CD4-positive, alpha-beta T cell treated with Interleukin-15 for 1 hour (primary cell): ENCODE data around the gene USP50.
"Not testable (repeated sequence)": the region's sequence is repeated elsewhere in the genome, so short reads cannot be mapped to it uniquely, and the experiment has no call there.

Experiments used
- DNase-seq: peaks from one replicate; pipeline ENCODE4 v3.0.0-alpha.2; 2020

The USP50 gene

DNA sequence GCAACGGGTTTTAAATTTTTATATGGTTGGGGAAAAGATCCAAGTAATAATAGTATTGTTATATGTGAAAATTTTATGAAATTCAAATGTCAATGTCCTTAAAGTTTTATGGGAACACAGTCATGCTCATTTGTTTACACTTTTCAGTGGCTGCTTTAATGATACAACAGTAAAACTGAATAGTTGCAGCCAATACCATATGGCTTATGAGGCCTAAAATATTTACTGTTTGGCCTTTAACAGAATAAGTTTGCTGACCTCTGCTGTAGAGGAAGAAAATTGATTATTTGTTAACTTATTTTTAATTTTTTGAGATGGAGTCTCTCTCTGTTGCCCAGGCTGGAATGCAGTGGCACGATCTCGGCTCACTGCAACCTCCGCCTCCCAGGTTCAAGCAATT lies 44.7 kb downstream of the USP50 start:
- no peak for DNase-seq

DNA sequence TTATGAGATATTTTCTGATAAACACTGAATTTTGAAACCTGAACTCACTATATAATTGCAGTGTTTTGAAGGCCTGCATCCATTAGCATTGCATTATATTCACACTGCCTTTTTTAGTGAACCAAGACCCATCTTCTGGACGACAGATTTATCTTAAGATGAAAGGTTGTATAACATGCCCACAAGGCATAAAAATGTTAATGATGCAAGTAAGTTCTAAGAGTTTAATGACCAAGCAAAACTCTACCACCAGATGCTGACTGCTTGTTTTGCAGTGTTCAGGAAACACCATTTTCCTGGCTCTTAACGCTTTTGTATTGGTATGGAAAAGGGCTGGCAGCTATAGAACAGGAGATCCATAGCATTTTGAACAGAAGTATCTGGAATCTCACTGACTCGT lies 46.1 kb downstream of the USP50 start:
- DNase-seq = no peak

DNA sequence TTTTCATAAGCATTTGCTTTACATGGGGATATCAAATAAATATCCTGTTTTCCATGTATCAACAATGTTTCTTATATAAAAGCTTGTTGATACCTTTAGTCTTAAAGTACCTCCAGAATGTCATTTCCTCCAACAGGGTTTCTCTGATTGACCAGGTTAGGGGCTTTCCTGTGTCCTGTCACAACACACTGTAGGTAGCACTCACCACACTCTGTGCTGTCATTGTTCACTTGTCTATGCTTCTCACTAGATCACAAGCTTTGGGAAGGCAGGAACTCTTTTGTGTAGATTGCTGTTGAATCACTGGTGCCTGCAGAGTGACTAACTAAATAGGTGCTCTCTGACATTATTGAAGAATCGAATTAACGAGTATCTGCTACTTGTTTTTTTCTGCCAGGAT lies 49.8 kb downstream of the USP50 start:
- DNase-seq = no peak

GRCh38 chr15:50494547-50494946 lies 51.9 kb downstream of the USP50 start:
- DNase-seq = not testable (repeated sequence)

DNA sequence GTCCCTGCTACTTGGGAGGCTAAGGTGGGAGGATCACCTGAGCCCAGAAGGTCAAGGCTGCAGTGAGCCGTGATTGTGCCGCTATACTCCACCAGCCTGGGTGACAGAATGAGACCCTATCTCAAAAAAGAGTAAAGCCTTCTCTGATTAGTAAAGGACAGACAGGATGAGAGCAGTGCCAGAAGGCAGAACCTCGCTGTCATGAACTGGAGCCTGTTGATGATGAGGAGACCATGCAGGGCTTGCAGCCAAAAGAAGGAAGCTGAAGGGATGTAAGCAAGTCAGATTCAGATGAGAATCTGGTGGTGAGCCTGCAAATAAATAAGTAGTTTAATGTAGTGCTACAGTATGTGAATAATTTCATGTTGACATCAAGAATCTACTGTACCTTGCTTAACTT lies 52.8 kb downstream of the USP50 start:
- DNase-seq = no peak

GRCh38 chr15:50487287-50487686 lies 59.2 kb downstream of the USP50 start:
- no peak for DNase-seq

DNA sequence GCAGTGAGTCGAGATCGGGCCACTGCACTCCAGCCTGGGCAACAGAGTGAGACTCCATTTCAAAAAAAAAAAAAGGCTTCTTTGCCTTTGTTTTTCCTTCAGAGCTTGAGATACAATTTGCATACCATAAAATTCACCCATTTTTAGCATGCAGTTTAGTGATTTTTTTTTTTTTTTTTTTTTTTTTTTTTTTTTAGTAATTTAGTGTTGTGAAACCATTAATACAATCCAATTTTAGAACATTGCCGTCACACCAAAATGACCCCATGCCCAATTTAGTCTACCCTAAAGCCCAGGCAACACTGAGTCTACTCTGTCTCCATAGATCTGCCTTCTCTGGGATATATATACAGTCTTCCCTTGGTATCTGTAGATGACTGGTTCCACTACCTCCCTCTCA lies 61.1 kb downstream of the USP50 start:
- DNase-seq = no peak

DNA sequence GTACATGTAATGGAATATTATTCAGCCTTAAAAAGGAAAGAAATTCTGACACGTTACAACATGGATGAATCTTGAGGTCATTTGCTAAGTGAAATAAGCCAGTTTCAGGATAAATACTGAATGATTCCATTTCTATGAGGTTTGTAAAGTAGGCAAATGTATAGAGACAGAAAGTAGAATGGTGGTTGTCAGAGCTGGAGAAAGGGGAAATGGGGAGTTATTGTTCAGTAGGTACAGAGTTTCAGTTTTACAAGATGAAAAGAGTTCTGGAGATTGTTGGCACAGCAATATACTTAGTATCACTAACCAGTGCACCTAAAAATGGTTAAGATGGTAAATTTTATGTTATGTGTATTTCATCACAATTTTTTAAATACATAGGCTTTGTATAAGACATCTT lies 61.7 kb downstream of the USP50 start:
- no peak for DNase-seq

- no peak for DNase-seq
These were observed 70.3 kb downstream of the USP50 start for GRCh38 chr15:50476143-50476542.

DNA sequence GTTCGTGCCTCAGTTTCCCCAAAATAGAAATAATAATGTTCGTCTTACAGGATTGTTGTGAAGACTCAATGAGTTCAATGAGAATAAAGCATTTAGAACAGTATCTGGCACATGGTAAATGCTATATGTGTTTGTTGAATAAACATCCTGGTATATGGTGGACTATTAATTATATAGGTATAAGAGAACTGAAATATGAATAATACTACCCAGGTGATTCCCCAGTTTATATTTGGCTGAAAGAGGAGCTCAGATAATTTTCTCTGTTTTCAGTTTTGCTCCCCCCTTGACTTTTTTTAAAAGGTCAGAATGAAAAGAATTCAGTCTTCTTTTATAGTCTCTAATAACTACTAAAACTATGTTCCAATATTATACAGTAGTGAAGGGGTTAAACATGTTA lies 75.4 kb downstream of the USP50 start:
- DNase-seq = no peak

DNA sequence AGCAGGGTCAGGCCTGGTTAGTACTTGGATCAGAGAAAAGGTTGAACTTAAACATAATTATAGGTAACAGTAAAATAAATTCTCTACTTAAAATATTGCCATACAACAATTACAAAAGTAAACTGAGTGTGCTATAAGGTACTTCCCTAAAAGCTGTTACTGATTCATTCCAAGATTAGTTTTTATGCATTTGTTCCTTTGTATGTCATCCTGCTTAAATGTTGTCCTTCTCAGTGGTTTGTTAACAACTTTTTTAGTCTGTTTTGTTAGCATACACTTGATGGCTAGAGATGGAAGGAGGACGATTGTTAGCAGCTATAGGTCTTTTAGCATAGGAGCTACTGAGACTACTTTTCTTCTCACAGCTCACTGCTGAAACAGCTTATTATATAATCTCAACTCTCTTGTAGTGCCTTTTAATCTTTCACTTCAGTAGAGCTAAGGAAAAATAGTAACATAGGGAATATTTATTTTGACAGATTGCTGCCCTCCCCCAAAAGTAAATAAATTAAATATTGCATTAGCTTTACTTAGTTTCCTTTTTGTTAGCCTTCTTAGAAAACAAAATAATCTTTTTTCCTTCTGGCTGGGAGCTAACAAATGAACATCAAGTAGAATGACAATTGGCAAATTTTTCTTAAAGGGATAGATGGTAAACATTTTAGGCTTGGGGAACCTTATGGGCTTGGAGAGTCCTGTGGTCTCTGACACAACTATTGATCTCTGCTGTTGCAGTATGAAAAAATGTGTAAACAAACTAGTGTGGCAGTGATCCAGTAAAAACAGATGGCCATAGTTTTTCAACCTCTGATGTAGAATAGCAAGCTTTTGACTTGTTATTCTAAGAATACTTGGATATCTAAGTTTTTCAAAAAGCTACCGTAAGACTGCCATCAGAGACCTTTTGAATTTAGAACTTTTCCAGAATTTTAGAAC lies 82.8 kb downstream of the USP50 start:
- no peak for DNase-seq

GRCh38 chr15:50458348-50459112 lies 87.9 kb downstream of the USP50 start:
- DNase-seq = no peak

GRCh38 chr15:50452927-50453326 lies 93.5 kb downstream of the USP50 start:
- DNase-seq = no peak
